Measurements from ENCODE around the gene EXTL1.

DNA sequence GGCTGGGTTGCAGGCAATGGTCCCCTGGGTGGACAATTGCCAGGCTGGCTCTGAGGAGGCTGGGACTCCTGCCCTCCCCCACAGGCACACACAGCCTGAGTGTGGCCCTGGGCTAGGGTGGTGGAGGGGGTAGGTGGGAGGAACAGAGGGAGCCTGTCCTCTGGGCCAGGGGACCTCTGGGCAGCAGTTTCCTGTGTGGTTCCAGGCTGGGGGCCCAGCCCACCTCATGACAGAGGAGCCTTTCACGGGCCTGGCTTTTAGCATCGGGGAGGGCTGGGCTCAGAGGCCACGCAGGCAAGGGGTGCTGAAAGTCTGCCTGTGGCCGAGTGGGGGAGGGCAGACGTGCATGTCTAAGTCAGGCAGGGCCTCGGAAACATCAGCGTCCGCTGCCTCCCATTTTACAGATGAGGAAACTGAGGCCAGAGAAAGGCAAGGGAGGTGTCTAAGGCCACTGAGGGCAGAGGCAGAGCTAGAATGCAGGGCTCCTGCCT lies 7.0 kb downstream of the EXTL1 start:
- TF ChIP-seq, protein P1, sequence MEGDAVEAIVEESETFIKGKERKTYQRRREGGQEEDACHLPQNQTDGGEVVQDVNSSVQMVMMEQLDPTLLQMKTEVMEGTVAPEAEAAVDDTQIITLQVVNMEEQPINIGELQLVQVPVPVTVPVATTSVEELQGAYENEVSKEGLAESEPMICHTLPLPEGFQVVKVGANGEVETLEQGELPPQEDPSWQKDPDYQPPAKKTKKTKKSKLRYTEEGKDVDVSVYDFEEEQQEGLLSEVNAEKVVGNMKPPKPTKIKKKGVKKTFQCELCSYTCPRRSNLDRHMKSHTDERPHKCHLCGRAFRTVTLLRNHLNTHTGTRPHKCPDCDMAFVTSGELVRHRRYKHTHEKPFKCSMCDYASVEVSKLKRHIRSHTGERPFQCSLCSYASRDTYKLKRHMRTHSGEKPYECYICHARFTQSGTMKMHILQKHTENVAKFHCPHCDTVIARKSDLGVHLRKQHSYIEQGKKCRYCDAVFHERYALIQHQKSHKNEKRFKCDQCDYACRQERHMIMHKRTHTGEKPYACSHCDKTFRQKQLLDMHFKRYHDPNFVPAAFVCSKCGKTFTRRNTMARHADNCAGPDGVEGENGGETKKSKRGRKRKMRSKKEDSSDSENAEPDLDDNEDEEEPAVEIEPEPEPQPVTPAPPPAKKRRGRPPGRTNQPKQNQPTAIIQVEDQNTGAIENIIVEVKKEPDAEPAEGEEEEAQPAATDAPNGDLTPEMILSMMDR (IDR thresholded peaks at IDR 0.05; ENCODE audit: insufficient read depth, low read length, poor library complexity, severe bottlenecking), result no peak
- no peak for TF ChIP-seq EZH2phosphoT487 (conservative IDR thresholded peaks at IDR 0.05; ENCODE audit: low read length)

Data from SU-DHL-6 (cell line).